Activated T-cell treated with anti-CD3 and anti-CD28 coated beads for 1 hour (primary cell): Measurements from ENCODE around the gene DCAF8.
A peak's percentile ranks its signal among the peaks of the same experiment; 100 is the strongest.

Source experiments
- DNase-seq: peaks from one replicate; pipeline ENCODE4 v3.0.0-alpha.2; 2020; ENCODE audit warnings: low read depth

Gene DCAF8

GRCh38 chr1:160204526-160205241 lies 57.7 kb downstream of the DCAF8 start:
- no peak for DNase-seq

GRCh38 chr1:160200786-160201185 lies 61.6 kb downstream of the DCAF8 start:
- no peak for DNase-seq

GRCh38 chr1:160197231-160197630 lies 65.1 kb downstream of the DCAF8 start:
- no peak for DNase-seq

- no peak for DNase-seq
Measured at GRCh38 chr1:160196143-160196542, 66.2 kb downstream of the DCAF8 start.

GRCh38 chr1:160194737-160195059 lies 67.7 kb downstream of the DCAF8 start:
- DNase-seq: no peak

- DNase-seq: no peak
Measured at GRCh38 chr1:160193832-160194736, 68.3 kb downstream of the DCAF8 start.

- peak; percentile 85 for DNase-seq
Measured at GRCh38 chr1:160193091-160193819, 69.1 kb downstream of the DCAF8 start.

GRCh38 chr1:160192234-160192633 lies 70.1 kb downstream of the DCAF8 start:
- DNase-seq: no peak

- DNase-seq: no peak
Measured at GRCh38 chr1:160191756-160192155, 70.6 kb downstream of the DCAF8 start.

GRCh38 chr1:160189649-160190625 lies 72.4 kb downstream of the DCAF8 start, which contains the start of gene CASQ1:
Gene CASQ1, plus strand, starts transcription at chr1:160190575. Its CDS starts 177 bp downstream, at chr1:160190752.
- no peak for DNase-seq

GRCh38 chr1:160188341-160188740 lies 74.0 kb downstream of the DCAF8 start:
- DNase-seq: no peak

GRCh38 chr1:160187407-160187806 lies 74.9 kb downstream of the DCAF8 start:
- DNase-seq: no peak

- no peak for DNase-seq
Measured at GRCh38 chr1:160186729-160187128, 75.6 kb downstream of the DCAF8 start.

GRCh38 chr1:160186246-160186645 lies 76.1 kb downstream of the DCAF8 start:
- DNase-seq: no peak

- DNase-seq: no peak
Measured at GRCh38 chr1:160179336-160179735, 83.0 kb downstream of the DCAF8 start.

- no peak for DNase-seq
Measured at GRCh38 chr1:160178731-160179130, 83.6 kb downstream of the DCAF8 start.

- no peak for DNase-seq
Measured at GRCh38 chr1:160177667-160178066, 84.7 kb downstream of the DCAF8 start.

- DNase-seq: no peak
Measured at GRCh38 chr1:160177231-160177630, 85.1 kb downstream of the DCAF8 start.

GRCh38 chr1:160171980-160172379 lies 90.4 kb downstream of the DCAF8 start:
- DNase-seq: no peak

- DNase-seq: no peak
Measured at GRCh38 chr1:160171354-160171753, 91.0 kb downstream of the DCAF8 start.
